OCI-LY7 (cell line): ENCODE measurements around the gene LRRC18. TPM values are rescaled to one million over a fixed set of nuclear protein-coding genes. Genes with fewer than 3 reads are reported as not detected.

Source experiments
- BruUV-seq: library from RNA; stranded (reverse); fragments of 400-500 nt; replicated peaks from 2 replicates; lab custom pipeline; 2021; lab: Mats Ljungman, UMichigan
- CTCF ChIA-PET: fragments of 300-600 bp; sonication (Branson Sonifier 250); formaldehyde crosslinking; loops from one replicate; lab custom pipeline; 2022; ENCODE audit warnings: antibody characterized with exemption; ENCODE audit not compliant: unreplicated experiment; lab: Charles Lee
- POLR2A ChIA-PET: fragments of 300-600 bp; sonication (Branson Sonifier 250); formaldehyde crosslinking; loops from one replicate; lab custom pipeline; 2022; ENCODE audit warnings: antibody characterized with exemption; lab: Charles Lee
- DNase-seq: peaks from one replicate; pipeline ENCODE4 v3.0.0-alpha.2; 2015; ENCODE audit warnings: low spot score
- H2AFZ ChIP-seq: fragments of 200-600 bp; sonication (generic), shearing (Covaris generic); 2 replicates; pipeline ENCODE4 v1.6.1; 2014; ENCODE audit warnings: mild to moderate bottlenecking, antibody characterized with exemption, low read length, moderate library complexity
- H3K27ac ChIP-seq: fragments of 200-600 bp; sonication (generic); 2 replicates; pipeline ENCODE4 v1.5.1; 2014; ENCODE audit warnings: mixed run types, low read depth, mild to moderate bottlenecking, moderate library complexity, low read length, inconsistent platforms; ENCODE audit not compliant: poor library complexity, severe bottlenecking
- H3K36me3 ChIP-seq: fragments of 200-600 bp; sonication (generic); 2 replicates; pipeline ENCODE4 v1.6.1; 2014; ENCODE audit warnings: mild to moderate bottlenecking, antibody characterized with exemption, low read length, moderate library complexity, mixed read lengths; ENCODE audit not compliant: insufficient read depth
- H3K4me1 ChIP-seq: fragments of 200-600 bp; sonication (generic); 2 replicates; pipeline ENCODE4 v1.5.1; 2014; ENCODE audit warnings: mild to moderate bottlenecking, low read length; ENCODE audit not compliant: insufficient read depth, poor library complexity, severe bottlenecking
- H3K4me2 ChIP-seq: fragments of 200-600 bp; sonication (generic); 2 replicates; pipeline ENCODE4 v1.6.1; 2014; ENCODE audit warnings: mild to moderate bottlenecking, low read length
- H3K4me3 ChIP-seq: fragments of 200-600 bp; sonication (generic); 2 replicates; pipeline ENCODE4 v1.5.1; 2014; ENCODE audit warnings: mild to moderate bottlenecking, low read depth, low read length; ENCODE audit not compliant: poor library complexity, severe bottlenecking
- H3K79me2 ChIP-seq: fragments of 200-600 bp; sonication (generic); 2 replicates; pipeline ENCODE4 v1.6.1; 2016; ENCODE audit warnings: low read depth, mild to moderate bottlenecking, low read length, moderate library complexity, mixed read lengths; ENCODE audit not compliant: insufficient read depth
- H3K9me2 ChIP-seq: fragments of 200-600 bp; sonication (generic); 2 replicates; pipeline ENCODE4 v1.6.1; 2016; ENCODE audit warnings: mild to moderate bottlenecking, low read length, mixed read lengths; ENCODE audit not compliant: insufficient read depth
- H3K9me3 ChIP-seq: fragments of 200-600 bp; sonication (generic); 2 replicates; pipeline ENCODE4 v1.6.1; 2014; ENCODE audit warnings: mild to moderate bottlenecking, mixed run types, low read length, mixed read lengths
- H4K20me1 ChIP-seq: fragments of 200-600 bp; sonication (generic); 2 replicates; pipeline ENCODE4 v1.6.1; 2014; ENCODE audit warnings: mild to moderate bottlenecking, antibody characterized with exemption, low read length, moderate library complexity, mixed read lengths; ENCODE audit not compliant: insufficient read depth
- EZH2phosphoT487 ChIP-seq: fragments of 200-600 bp; sonication (generic); IDR thresholded peaks from 2 replicates; pipeline ENCODE4 v1.6.1; 2018; ENCODE audit warnings: low read depth, borderline replicate concordance, mild to moderate bottlenecking, mixed run types, antibody characterized with exemption, low read length, moderate library complexity, mixed read lengths
- intact Hi-C: fragments of 100-400 bp; cut with micrococcal nuclease; formaldehyde crosslinking; loops from one replicate; pipeline ENCODE4 v1.10.0; 2022; ENCODE audit not compliant: unreplicated experiment
- total RNA-seq, 2 experiments: library from RNA; depleted of rRNA in 1 of 2; stranded (reverse); fragments of >200 nt in 1 of 2; shearing (Covaris generic) in 1 of 2; gene quantifications; 2 replicates each; pipeline ENCODE4 v1.2.3, GENCODE V29; 2014 to 2022
- TF ChIP-seq, protein P1 (sequence below): fragments of 200-600 bp; sonication (generic); conservative IDR thresholded peaks from 2 replicates; pipeline ENCODE4 v1.5.1; 2014; ENCODE audit warnings: mild to moderate bottlenecking, antibody characterized with exemption, low read length, moderate library complexity, mixed read lengths

LRRC18 gene
- total RNA-seq, 2 experiments from 2014 or later = not detected

GRCh38 chr10:48926255-48926654 lies 13.4 kb downstream of the LRRC18 start:
- ChIA-PET CTCF (no interaction called here), POLR2A (no interaction called here)
- no peak overlapping the region for H3K4me2 ChIP-seq
- BruUV-seq = no TSS peak
- no peak for DNase-seq
- H3K9me3 ChIP-seq = no peaks in the 10 kb centered on the region
- no peaks in the 10 kb centered on the region for H4K20me1 ChIP-seq
- H3K36me3 ChIP-seq = peaks cover 4% of the 10 kb centered on the region; the same call in 1 of the 2 replicates
- H3K79me2 ChIP-seq = no peaks in the 10 kb centered on the region
- TF ChIP-seq, protein P1, sequence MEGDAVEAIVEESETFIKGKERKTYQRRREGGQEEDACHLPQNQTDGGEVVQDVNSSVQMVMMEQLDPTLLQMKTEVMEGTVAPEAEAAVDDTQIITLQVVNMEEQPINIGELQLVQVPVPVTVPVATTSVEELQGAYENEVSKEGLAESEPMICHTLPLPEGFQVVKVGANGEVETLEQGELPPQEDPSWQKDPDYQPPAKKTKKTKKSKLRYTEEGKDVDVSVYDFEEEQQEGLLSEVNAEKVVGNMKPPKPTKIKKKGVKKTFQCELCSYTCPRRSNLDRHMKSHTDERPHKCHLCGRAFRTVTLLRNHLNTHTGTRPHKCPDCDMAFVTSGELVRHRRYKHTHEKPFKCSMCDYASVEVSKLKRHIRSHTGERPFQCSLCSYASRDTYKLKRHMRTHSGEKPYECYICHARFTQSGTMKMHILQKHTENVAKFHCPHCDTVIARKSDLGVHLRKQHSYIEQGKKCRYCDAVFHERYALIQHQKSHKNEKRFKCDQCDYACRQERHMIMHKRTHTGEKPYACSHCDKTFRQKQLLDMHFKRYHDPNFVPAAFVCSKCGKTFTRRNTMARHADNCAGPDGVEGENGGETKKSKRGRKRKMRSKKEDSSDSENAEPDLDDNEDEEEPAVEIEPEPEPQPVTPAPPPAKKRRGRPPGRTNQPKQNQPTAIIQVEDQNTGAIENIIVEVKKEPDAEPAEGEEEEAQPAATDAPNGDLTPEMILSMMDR = no peak
- TF ChIP-seq EZH2phosphoT487 = no peak
- H3K9me2 ChIP-seq = no peaks in the 10 kb centered on the region
- no peak overlapping the region for H3K4me3 ChIP-seq
- no peak overlapping the region for H3K27ac ChIP-seq
- H2AFZ ChIP-seq = no peak overlapping the region
- no peaks in the 10 kb centered on the region for H3K4me1 ChIP-seq
- intact Hi-C loops = no loop called here

- Histone ChIP-seq H3K27ac (no peak overlapping the region), H3K9me2 (no peaks in the 10 kb centered on the region), H3K4me3 (no peak overlapping the region), H3K9me3 (no peaks in the 10 kb centered on the region), H3K4me1 (no peaks in the 10 kb centered on the region), H2AFZ (no peak overlapping the region), H3K4me2 (no peak overlapping the region), H3K79me2 (no peaks in the 10 kb centered on the region), H4K20me1 (no peaks in the 10 kb centered on the region), H3K36me3 (peaks cover under 1% of the 10 kb centered on the region; the same call in 1 of the 2 replicates)
- ChIA-PET POLR2A (interaction anchor here (1.8 kb wide), 1 partner anchor 9 kb away, joined by 4 read pairs; no protein-coding TSS in a partner anchor), CTCF (no interaction called here)
- intact Hi-C loops = no loop called here
- TF ChIP-seq, protein P1 = no peak
- no TSS peak for BruUV-seq
- no peak for DNase-seq
Measured at GRCh38 chr10:48924988-48925387, 14.7 kb downstream of the LRRC18 start.

GRCh38 chr10:48923748-48924147 lies 15.9 kb downstream of the LRRC18 start:
- ChIA-PET CTCF (no interaction called here), POLR2A (interaction anchor here (1.8 kb wide), 1 partner anchor 10 kb away, joined by 4 read pairs; no protein-coding TSS in a partner anchor)
- intact Hi-C loops = no loop called here
- H3K36me3 ChIP-seq = no peaks in the 10 kb centered on the region; the same call in 1 of the 2 replicates
- no peak overlapping the region for H3K4me2 ChIP-seq
- H2AFZ ChIP-seq = no peak overlapping the region
- no TSS peak for BruUV-seq
- no peaks in the 10 kb centered on the region for H3K9me3 ChIP-seq
- H3K4me1 ChIP-seq = no peaks in the 10 kb centered on the region
- H3K9me2 ChIP-seq = no peaks in the 10 kb centered on the region
- no peaks in the 10 kb centered on the region for H4K20me1 ChIP-seq
- TF ChIP-seq, protein P1 = no peak
- TF ChIP-seq EZH2phosphoT487 = no peak
- no peak for DNase-seq
- no peaks in the 10 kb centered on the region for H3K79me2 ChIP-seq
- no peak overlapping the region for H3K27ac ChIP-seq
- no peak overlapping the region for H3K4me3 ChIP-seq
